HPDE6-E6E7 (cell line): ENCODE results near the gene FRRS1.

ENCODE experiments used
- DNase-seq: peaks from one replicate; pipeline ENCODE4 v3.0.0; 2011; ENCODE audit warnings: missing footprints; ENCODE audit errors: extremely low spot score

The FRRS1 gene

GRCh38 chr1:99728494-99729235 is 37.8 kb downstream of the FRRS1 start:
- DNase-seq: peak; percentile 16

- no peak for DNase-seq
These were observed 38.8 kb downstream of the FRRS1 start for GRCh38 chr1:99727575-99728185.

GRCh38 chr1:99726818-99727217 is 39.6 kb downstream of the FRRS1 start:
- DNase-seq: no peak

- no peak for DNase-seq
These were observed 40.0 kb downstream of the FRRS1 start for GRCh38 chr1:99726407-99726806.

GRCh38 chr1:99725996-99726395 is 40.4 kb downstream of the FRRS1 start:
- DNase-seq: no peak

GRCh38 chr1:99723251-99723650 is 43.2 kb downstream of the FRRS1 start:
- no peak for DNase-seq

GRCh38 chr1:99717005-99717404 is 49.4 kb downstream of the FRRS1 start:
- no peak for DNase-seq

GRCh38 chr1:99713006-99713405 is 53.4 kb downstream of the FRRS1 start:
- no peak for DNase-seq

- no peak for DNase-seq
These were observed 55.4 kb downstream of the FRRS1 start for GRCh38 chr1:99710994-99711393.

- DNase-seq: peak; percentile 16
These were observed 58.8 kb downstream of the FRRS1 start for GRCh38 chr1:99707535-99708142.

GRCh38 chr1:99705385-99705784 is 61.0 kb downstream of the FRRS1 start:
- no peak for DNase-seq

GRCh38 chr1:99704356-99704816 is 62.0 kb downstream of the FRRS1 start:
- no peak for DNase-seq

- DNase-seq: no peak
These were observed 64.2 kb downstream of the FRRS1 start for GRCh38 chr1:99702221-99702620.

GRCh38 chr1:99700020-99700419 is 66.4 kb downstream of the FRRS1 start:
- no peak for DNase-seq

- DNase-seq: no peak
These were observed 68.9 kb downstream of the FRRS1 start for GRCh38 chr1:99697580-99697979.

- no peak for DNase-seq
These were observed 69.8 kb downstream of the FRRS1 start for GRCh38 chr1:99696616-99697015.

- DNase-seq: no peak
These were observed 75.3 kb downstream of the FRRS1 start for GRCh38 chr1:99691175-99691574.

- peak; percentile 31 for DNase-seq
These were observed 80.8 kb downstream of the FRRS1 start for GRCh38 chr1:99685516-99686180.

GRCh38 chr1:99682291-99682751 is 84.1 kb downstream of the FRRS1 start:
- DNase-seq: peak; percentile 61

GRCh38 chr1:99681583-99681982 is 84.9 kb downstream of the FRRS1 start:
- no peak for DNase-seq

- no peak for DNase-seq
These were observed 86.2 kb downstream of the FRRS1 start for GRCh38 chr1:99680270-99680669.

GRCh38 chr1:99677416-99677815 is 89.0 kb downstream of the FRRS1 start:
- DNase-seq: no peak
